NOMO-1 treated with DMSO at 0.1 percent for 48 hours (cell line): ENCODE results near the gene SPDL1.
A peak's percentile ranks its signal among the peaks of the same experiment; 100 is the strongest.
"Not testable (repeated sequence)": the region's sequence is repeated elsewhere in the genome, so short reads cannot be mapped to it uniquely, and the experiment has no call there.

Source experiments
- DNase-seq: peaks from one replicate; lab custom pipeline; 2025; ENCODE audit not compliant: unreplicated experiment; lab: John Stamatoyannopoulos, UW

SPDL1 gene

DNA sequence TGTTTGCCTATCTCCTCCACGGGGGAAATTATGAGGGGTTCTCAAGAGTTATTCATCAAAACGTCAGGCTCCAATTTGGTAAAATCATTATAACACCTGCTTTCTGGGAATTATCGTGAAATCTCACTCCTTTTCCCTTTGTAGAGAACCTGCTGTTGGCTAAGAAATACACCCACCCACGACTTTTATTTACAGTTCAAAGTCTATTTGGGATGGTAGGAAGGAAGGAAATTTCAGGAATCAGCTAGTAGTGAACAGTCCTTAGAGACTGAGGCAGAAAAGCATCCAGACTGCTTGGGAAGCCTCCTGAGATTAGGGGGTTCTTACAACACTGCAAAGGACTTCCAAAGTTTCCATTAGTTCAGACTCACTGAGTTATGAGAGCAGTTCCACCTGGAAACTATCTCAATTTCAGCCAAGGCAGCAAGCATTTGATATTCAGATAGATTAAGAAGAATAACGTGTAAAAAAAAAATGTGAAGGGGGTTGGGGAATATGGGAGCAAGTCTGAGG is 9.4 kb upstream of the SPDL1 start:
- no peak for DNase-seq

DNA sequence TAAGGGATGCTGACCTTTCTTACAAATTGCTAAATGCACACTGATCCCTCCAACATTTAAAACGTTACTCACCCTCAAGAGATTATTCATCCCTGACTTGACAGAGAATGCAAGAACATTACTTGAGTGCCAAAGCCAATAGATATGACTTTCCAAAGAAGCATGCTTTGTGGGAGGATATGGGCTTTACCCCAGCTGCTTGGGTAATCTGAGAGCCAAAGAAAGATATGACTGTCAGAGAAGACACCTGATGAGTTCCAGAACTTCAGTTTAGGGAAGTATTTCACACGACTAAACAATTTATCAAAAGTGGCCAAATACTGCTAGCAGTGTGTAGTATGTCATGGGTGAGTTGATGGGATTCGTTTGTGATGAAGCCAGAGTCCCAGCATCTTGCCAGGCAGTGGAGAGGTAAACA is 7.4 kb upstream of the SPDL1 start:
- no peak for DNase-seq

DNA sequence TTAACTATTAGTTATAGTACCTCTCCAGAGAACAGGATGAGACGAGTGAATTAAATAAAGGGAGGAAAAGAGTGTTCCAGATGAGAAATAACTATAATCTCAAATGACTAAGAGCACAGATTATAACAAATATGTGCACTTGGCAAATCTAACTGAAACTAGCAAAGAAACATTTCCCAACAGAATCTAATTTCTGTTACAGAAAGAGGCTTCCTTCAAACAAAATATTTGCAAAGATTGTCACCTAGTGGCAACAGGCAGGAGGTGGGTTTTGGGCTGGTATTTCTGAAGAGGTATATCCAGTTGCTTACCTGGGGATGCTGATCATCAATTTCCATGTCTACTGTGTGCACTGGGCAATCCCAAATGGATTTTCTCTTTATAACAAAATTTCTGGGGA is 5.6 kb upstream of the SPDL1 start:
- peak; percentile 0 for DNase-seq

DNA sequence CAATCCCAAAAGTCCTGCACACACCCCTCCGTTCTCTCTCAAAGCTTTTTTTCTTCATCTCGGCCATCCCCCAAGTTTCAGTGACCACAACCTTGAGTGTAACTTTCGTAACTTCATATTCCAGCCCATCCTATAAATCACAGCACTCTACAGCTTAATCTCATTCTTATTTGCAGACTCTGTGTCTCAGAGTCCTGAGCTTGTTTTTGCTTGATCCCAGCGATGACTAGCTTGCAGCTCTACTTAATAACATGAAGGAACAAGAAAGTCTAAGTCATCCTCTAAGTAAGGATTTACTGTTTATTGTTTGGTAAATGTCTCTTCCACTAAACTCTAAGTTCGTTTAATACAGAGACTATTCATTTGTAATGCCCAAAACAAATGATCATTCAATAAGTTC is 2.6 kb upstream of the SPDL1 start:
- DNase-seq, result no peak

DNA sequence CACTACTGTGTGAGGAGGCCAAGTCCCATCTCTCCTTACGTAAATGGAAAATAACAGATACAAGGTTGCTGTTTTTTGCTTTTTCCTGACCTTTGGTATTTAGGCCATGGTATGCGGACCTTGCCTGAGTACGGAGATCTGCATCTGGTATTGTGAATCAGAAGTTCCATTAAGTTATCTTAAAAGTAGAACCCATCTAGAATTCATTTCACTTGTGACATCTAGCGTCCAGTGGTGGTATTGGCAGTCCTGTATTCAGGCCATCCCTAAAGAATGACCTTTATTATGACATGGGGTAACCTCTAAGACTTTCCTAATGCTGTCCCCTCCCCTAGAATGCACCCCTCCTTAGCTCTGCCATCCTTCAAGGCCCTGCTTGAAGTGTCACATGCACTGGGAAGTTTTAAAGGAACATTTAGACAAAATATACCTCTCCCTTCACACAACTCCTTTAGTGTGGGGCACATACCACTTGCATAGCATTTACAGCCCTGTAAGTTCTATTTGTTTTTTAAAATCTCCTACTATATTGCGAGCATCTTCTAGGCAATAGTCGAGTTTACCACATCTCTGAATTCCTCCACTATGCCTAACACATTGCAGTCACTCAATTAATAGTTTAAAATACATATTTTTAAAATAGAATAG is 1.9 kb upstream of the SPDL1 start:
- peak; percentile 53 for DNase-seq

DNA sequence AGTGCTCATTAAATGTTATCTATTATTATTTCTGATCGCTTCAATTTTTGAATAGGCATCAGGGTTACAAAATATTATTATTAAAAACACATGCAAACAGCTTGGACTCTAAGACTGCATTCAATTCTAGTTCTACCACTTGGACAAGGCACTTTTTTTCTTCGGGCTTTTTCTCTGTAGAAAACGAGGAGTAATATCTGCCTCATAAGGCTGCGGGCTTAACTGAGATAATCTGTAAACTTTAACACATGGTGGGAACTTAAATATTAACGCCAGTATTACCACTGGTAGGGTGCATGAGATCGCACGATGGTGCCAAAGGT is 511 bp upstream of the SPDL1 start:
- no peak for DNase-seq

DNA sequence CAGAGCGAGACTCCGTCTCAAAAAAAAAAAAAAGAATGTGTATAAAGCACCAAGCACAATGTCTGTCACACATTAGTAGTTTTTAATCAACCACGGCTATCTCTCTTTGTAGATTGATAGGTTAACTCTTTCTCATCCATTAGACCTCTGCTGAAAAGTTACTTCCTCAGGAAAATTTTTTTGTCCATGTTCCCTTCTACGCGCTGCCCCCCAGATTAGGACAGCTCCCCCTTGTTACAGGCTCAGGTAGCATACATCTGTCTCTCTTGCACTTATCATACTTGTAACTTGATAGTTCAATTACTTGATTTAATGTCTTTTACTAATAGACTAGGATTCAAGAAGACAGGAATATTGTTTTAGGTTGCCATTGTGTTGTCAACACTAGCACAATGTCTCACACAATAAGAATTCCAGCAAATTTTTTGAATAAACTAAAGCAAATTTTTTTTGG is 1.5 kb downstream of the SPDL1 start:
- no peak for DNase-seq

DNA sequence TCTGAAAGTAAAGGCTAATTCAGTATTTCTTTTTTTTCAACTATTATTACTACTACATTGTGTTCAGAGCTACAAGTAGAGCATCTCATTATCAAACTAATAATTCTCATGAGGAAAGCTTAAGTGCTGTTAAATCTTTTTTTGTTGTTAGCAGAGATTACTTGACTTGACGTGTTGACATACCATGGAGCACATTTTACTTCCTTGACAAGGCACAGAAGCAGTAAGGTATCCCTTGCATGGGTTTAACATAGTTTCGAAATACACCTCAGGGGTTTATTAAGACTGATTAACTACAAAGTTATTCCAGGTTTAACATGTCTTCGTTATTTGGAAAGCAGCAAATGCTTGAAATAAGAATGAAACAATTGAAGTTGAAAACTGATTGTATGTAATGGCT is 7.0 kb downstream of the SPDL1 start:
- no peak for DNase-seq

DNA sequence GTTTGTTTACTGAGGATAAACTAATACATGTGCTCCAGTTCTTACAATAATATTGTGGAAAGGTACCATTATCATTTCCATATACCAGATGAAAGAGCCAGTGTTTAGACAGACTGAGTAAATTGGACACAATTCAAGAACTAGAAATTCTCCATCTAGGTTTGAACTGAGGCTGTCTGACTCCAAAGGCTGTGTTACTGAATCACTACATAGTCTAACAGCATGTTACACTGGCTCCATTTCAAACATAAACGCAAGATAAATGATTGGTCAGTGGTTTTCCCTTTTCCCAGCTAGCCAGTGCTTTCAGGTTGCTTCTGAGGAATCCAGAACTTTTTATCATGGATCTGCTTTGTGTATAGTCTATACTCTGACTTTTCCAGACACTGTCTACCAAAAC is 8.1 kb downstream of the SPDL1 start:
- DNase-seq, result no peak

DNA sequence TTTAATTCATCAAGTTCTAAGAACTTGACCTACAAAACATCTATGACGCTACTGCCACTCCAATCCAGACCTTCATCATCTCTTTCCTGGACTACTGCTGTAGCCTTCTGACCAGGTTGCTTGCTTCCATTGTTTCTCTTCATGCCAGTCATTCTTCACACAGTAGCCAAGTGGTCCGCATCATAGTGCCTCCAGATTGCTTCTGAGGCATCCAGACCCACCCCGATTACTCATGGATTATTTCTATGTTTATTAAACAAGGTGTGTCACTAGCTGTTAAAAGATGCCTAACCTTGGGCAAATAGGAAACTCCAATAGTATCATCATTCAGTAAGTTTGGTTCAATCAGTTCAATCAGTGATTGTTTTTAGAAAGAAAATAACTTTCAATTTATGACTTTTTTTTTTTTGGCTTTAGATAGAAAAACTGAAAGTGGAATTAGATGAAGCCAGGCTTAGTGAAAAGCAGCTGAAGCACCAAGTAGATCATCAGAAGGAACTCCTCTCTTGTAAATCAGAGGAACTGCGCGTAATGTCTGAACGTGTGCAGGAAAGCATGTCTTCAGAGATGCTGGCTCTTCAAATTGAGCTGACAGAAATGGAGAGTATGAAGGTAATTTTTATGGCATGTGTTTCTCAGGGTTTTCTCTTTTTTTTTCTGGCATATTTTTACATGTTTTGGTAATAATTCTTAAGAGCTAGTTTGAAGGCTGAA is 9.5 kb downstream of the SPDL1 start:
- DNase-seq, result no peak

DNA sequence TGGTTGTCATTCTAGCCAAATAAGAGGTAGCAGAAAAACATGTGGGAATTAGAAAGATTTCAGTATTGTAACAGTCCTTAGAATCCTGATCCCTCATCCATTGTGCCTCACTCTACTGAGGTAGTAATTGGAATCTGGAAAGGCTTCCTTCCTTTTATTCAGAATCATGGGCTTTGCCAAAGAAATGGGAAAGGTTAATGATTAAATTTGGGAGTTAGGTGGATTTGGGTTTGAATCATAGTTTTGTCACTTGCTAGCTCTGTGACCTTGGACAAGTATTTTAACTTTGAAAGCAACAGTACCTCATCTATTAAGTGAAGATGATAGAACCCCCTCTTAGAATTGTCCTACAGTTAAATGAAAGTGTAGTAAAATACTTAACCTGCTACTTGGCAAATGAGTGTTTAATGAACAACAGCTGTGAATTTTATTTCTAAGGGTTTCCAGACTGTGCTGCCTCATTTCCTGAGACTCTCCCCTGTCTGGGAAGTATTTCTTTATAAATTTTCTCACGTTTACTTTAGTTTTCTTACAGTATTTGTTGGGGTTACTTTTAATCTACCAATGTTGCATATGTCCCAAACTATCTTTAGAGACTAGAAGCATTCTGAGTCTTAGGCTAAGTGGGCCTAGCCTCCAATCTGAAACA is 11.7 kb downstream of the SPDL1 start:
- no peak for DNase-seq

DNA sequence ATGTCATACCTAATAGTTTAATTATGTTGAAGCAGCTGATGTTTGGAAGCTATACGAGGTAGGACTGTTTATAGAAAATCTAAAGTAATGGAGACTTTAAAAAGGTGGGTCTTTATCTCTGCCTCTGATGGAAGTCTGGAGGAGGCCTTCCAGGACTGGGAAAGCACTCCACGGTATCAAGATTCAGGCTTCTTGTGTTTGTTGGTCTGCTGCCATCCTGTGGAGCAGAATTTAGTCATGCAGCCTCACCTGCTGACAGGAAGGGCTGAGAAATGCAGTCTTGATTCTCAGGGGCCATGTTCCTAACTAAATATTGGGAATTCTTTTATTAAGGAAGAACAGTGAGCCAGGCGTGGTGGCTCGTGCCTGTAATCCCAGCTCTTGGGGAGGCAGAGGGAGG is 15.9 kb downstream of the SPDL1 start:
- DNase-seq, result no peak

DNA sequence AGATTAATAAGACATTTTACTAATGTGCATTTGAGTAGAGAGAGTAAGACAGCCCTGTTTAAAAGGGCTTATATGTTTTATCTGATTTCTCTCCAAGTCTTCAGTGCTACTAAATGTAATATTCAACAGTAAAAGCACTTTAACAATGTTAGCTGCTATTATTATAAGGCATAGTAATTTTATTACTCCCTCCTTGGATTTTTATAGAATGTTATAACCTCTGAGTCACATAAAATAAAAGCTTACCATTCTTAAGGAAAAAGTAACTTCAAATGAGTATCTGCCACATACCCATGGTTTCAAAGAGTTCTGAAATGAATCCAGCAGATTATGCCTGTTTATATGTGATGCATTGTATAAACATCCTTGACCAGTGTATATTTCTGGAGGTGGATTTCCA is 19.0 kb downstream of the SPDL1 start:
- DNase-seq, result no peak

DNA sequence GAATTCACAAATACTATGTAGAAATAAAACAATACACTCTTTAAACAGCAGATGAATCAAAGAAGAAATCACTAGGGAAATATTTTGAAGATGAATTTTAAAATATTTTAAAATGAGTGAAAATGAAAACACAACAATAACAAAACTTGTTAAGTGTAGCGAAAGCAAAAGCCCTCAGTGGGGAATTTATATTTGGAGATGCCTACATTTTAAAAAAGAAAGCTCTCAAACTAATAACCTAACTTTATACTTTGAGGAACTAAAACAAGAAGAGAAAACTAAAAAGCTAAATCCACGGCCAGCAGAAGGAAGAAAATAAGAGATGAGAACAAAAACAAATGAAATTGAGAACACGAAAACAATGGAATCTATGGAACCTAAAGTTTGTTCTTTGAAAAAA is 22.7 kb downstream of the SPDL1 start:
- DNase-seq, result no peak

DNA sequence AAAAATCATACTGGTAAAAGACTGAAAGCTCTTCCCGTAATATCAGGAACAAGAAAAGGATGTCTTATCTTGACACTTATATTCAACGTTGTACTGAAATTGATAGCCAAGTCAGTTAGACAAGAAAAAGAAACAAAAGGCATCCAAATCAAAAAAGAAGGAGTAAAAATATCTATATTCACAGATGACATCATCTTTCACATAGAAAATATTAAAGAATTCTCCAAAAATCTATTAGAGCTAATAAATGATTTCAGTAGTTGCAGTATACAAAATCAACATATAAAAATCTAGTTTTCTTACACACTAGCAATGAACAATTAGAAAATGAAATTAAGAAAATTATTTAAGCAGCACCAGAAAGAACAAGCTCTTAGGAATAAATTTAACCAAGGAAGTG is 24.3 kb downstream of the SPDL1 start:
- no peak for DNase-seq

DNA sequence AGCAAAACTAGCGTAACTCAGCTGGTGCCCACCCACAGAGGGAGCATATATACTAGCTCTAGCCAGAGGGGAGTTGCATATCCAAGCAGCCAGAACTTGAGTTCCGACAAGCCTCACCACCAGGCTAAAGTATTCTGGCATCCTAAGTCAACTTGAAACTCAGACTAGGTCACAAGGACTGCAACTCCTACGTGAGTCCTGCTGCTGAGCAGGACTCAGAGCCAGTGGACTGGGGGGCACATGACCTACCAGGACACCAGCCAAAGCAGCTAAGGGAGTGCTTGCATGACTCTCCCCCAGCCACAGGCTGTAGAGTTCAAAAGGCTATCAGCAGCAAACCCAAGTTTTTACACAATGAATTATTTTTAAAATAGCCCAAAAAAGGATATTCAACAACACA is 26.1 kb downstream of the SPDL1 start:
- no peak for DNase-seq

DNA sequence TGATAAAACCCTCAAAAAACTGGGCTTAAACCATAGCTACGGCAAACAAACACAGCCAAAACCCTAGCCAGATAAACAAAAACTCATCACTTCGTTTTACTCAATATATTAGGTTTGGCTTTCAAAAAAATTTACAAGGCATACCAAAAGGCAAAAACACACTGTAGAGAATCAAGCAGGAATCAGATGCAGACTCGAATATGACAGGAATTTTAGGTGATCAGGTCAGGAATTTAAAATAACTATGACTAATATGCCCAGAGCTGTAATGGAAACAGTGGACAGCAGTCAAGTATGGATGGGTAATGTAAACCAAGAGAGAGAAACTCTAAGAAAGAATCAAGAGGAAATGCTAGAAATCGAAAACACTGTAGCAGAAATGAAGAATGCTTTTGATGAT is 27.0 kb downstream of the SPDL1 start:
- DNase-seq, result no peak

DNA sequence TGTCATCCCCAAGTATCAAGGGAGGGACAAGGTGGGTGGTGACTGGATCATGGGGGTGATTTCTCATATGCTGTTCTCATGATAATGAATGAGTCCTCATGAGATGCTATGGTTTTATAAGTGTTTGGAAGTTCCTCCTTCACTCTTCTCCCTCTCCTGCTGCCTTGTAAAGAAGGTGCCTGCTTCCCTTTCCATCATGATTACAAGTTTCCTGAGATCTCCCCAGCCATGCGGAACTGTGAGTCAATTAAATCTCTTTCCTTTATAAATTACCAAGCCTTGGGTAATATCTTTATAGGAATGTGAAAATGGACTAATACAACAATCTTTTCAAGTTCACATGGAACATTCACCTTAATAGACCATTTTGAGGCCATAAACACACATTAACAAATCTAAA is 32.0 kb downstream of the SPDL1 start:
- no peak for DNase-seq

DNA sequence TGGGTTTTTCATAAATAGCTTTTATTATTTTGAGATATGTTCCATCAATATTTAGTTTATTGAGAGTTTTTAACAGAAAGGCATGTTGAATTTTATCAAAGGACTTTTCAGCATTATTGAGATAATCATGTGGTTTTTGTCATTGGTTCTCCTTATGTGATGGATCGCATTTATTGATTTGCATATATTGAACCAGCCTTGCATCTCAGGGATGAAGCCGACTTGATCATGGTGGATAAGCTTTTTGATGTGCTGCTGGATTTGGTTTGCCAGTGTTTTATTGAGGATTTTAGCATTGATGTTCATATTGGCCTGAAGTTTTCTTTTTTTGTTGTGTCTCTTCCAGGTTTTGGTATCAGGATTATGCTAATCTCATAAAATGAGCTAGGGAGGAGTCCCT is 40.7 kb downstream of the SPDL1 start:
- DNase-seq, result not testable (repeated sequence)

DNA sequence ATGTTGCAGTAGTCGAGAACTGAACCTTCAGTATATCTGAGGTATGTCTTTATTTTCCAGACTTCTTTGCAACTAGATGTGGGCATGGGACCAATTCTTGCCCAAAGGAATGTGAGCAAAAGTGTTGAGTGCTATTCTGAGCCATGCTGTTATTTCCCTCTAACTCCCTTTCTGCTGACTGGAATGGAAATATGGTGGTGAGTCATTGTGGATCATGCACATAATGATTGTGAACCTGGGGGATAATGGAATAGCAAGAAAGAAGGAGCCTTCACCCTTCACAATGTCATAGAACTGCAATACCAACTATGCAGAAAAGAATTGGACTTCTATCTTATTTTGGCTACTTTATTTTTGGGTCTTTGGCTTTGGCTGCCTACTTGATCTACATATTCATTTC is 43.2 kb downstream of the SPDL1 start:
- DNase-seq, result no peak

DNA sequence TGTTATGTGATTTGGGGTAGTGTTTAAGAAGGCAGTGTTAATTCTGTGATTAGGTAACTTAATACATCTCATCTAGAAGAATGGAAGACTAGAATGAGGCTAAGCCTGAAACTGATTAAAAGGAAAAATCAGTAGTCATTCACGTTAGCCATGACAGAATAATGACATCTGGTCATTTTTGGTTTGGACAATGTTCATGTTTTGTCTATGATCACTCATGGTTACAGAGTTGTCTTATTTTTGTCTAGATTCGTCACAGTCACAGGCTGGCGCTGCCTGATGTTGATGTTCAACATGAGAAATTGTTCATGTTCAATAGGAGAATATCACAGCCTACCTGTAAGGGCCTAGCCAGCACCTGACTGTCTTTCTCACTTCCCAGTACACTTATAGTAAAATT is 44.0 kb downstream of the SPDL1 start:
- no peak for DNase-seq

DNA sequence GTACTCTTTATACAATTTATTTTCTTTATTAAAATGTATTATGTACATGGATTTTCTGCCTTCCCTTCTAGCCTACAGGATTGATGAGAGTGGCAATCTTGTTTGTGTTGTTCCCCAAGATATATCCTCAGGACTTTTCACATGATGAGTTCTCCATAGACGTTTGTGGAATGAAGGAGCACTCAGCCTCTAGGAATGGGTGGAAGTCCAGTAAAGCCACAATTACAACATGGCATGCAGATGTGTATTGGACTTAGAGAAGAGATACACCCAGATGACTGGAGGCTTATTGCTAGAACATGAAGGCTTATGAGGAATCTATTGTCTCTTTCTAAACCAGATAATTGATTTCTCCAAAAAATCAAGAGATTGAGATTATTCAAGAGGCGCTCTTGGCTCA is 45.3 kb downstream of the SPDL1 start:
- no peak for DNase-seq
